Measurements from ENCODE around the gene CERS1. TPM values are rescaled to one million over a fixed set of nuclear protein-coding genes. Genes with fewer than 3 reads are reported as not detected.
A peak's percentile ranks its signal among the peaks of the same experiment; 100 is the strongest.

CERS1 gene
- total RNA-seq, 2 donors from 2014 or later, result not detected

- ATAC-seq (replicated peaks in 1 of 2) (no peak), DNase-seq (no peak)
- peaks cover under 1 to 2% of the 10 kb centered on the region in 2 donors for H3K36me3 Mint-ChIP-seq (ENCODE audit: insufficient read depth in 2 of 2)
- no peak overlapping the region for H3K27ac Mint-ChIP-seq
- H3K4me1 Mint-ChIP-seq (ENCODE audit: low read depth), result peaks cover 11% of the 10 kb centered on the region
- H3K4me3 Mint-ChIP-seq, result no peak overlapping the region
- H3K27me3 Mint-ChIP-seq (ENCODE audit: low read depth), result peaks cover 17% of the 10 kb centered on the region
- no peaks in the 10 kb centered on the region for H3K9me3 Mint-ChIP-seq
These were observed 3.9 kb upstream of the CERS1 start for GRCh38 chr19:18899624-18900560.

- ATAC-seq (replicated peaks in 1 of 2) (no peak), DNase-seq (no peak)
- Mint-ChIP-seq H3K27me3 (ENCODE audit: low read depth) (peaks cover 24% of the 10 kb centered on the region), H3K27ac (no peak overlapping the region), H3K4me3 (no peak overlapping the region), H3K36me3 (ENCODE audit: insufficient read depth in 2 of 2) (peaks cover 0 to 2% of the 10 kb centered on the region in 2 donors), H3K4me1 (ENCODE audit: low read depth) (peaks cover 11% of the 10 kb centered on the region), H3K9me3 (no peaks in the 10 kb centered on the region)
These were observed 2.9 kb upstream of the CERS1 start for GRCh38 chr19:18898607-18899408.

- H3K4me3 Mint-ChIP-seq, result no peak overlapping the region
- H3K27ac Mint-ChIP-seq, result no peak overlapping the region
- peaks cover 0 to 2% of the 10 kb centered on the region in 2 donors for H3K36me3 Mint-ChIP-seq (ENCODE audit: insufficient read depth in 2 of 2)
- peaks cover 11% of the 10 kb centered on the region for H3K4me1 Mint-ChIP-seq (ENCODE audit: low read depth)
- H3K27me3 Mint-ChIP-seq (ENCODE audit: low read depth), result peaks cover 30% of the 10 kb centered on the region
- ATAC-seq (replicated peaks in 1 of 2) (no peak), DNase-seq (no peak)
- no peaks in the 10 kb centered on the region for H3K9me3 Mint-ChIP-seq
These were observed 2.2 kb upstream of the CERS1 start for GRCh38 chr19:18898081-18898606.

GRCh38 chr19:18897094-18898029 is 1.4 kb upstream of the CERS1 start:
- peaks cover 33% of the 10 kb centered on the region for H3K27me3 Mint-ChIP-seq (ENCODE audit: low read depth)
- no peaks in the 10 kb centered on the region for H3K9me3 Mint-ChIP-seq
- ATAC-seq (replicated peaks in 1 of 2) (no peak), DNase-seq (no peak)
- peak overlapping the region; percentile 13 to 82 for H3K4me3 Mint-ChIP-seq
- peak overlapping the region; percentile 20 for H3K27ac Mint-ChIP-seq
- peaks cover 0 to 2% of the 10 kb centered on the region in 2 donors for H3K36me3 Mint-ChIP-seq (ENCODE audit: insufficient read depth in 2 of 2)
- peaks cover 11% of the 10 kb centered on the region for H3K4me1 Mint-ChIP-seq (ENCODE audit: low read depth)

GRCh38 chr19:18896421-18896841 is 473 bp upstream of the CERS1 start:
- Mint-ChIP-seq H3K4me3 (peak overlapping the region; percentile 82 to 84), H3K9me3 (no peaks in the 10 kb centered on the region), H3K4me1 (ENCODE audit: low read depth) (peaks cover 11% of the 10 kb centered on the region), H3K36me3 (ENCODE audit: insufficient read depth in 2 of 2) (peaks cover 0 to 2% of the 10 kb centered on the region in 2 donors), H3K27ac (no peak overlapping the region), H3K27me3 (ENCODE audit: low read depth) (peaks cover 33% of the 10 kb centered on the region)
- ATAC-seq (replicated peaks in 1 of 2) (no peak), DNase-seq (no peak)

GRCh38 chr19:18895038-18895823 is 727 bp downstream of the CERS1 start:
- H3K27me3 Mint-ChIP-seq (ENCODE audit: low read depth), result peaks cover 33% of the 10 kb centered on the region
- peak in 1 of 2 donors; percentile 18 for DNase-seq
- peak; percentile 26 to 29 for ATAC-seq (replicated peaks in 1 of 2)
- peak overlapping the region; percentile 65 to 71 for H3K4me3 Mint-ChIP-seq
- peaks cover 11% of the 10 kb centered on the region for H3K4me1 Mint-ChIP-seq (ENCODE audit: low read depth)
- H3K36me3 Mint-ChIP-seq (ENCODE audit: insufficient read depth in 2 of 2), result peaks cover 0 to 2% of the 10 kb centered on the region in 2 donors
- H3K9me3 Mint-ChIP-seq, result no peaks in the 10 kb centered on the region
- H3K27ac Mint-ChIP-seq, result no peak overlapping the region

GRCh38 chr19:18894254-18895037 is 1.5 kb downstream of the CERS1 start:
- no peak for DNase-seq
- H3K27ac Mint-ChIP-seq, result no peak overlapping the region
- peaks cover 11% of the 10 kb centered on the region for H3K4me1 Mint-ChIP-seq (ENCODE audit: low read depth)
- H3K36me3 Mint-ChIP-seq (ENCODE audit: insufficient read depth in 2 of 2), result peaks cover 0 to 2% of the 10 kb centered on the region in 2 donors
- peaks cover 33% of the 10 kb centered on the region for H3K27me3 Mint-ChIP-seq (ENCODE audit: low read depth)
- no peaks in the 10 kb centered on the region for H3K9me3 Mint-ChIP-seq
- no peak for ATAC-seq (replicated peaks in 1 of 2)
- no peak overlapping the region for H3K4me3 Mint-ChIP-seq

GRCh38 chr19:18893587-18894253 is 2.2 kb downstream of the CERS1 start:
- DNase-seq (no peak), ATAC-seq (replicated peaks in 1 of 2) (no peak)
- Mint-ChIP-seq H3K4me3 (no peak overlapping the region), H3K27me3 (ENCODE audit: low read depth) (peaks cover 33% of the 10 kb centered on the region), H3K4me1 (ENCODE audit: low read depth) (peaks cover 11% of the 10 kb centered on the region), H3K27ac (no peak overlapping the region), H3K36me3 (ENCODE audit: insufficient read depth in 2 of 2) (peaks cover 0 to 2% of the 10 kb centered on the region in 2 donors), H3K9me3 (no peaks in the 10 kb centered on the region)

GRCh38 chr19:18889949-18890745 is 5.8 kb downstream of the CERS1 start:
- no peak for DNase-seq
- Mint-ChIP-seq H3K4me1 (ENCODE audit: low read depth) (no peaks in the 10 kb centered on the region), H3K36me3 (ENCODE audit: insufficient read depth in 2 of 2) (no peaks in the 10 kb centered on the region), H3K4me3 (no peak overlapping the region), H3K27me3 (ENCODE audit: low read depth) (peaks cover 22% of the 10 kb centered on the region), H3K9me3 (no peaks in the 10 kb centered on the region), H3K27ac (no peak overlapping the region)
- no peak for ATAC-seq (replicated peaks in 1 of 2)

GRCh38 chr19:18886972-18887371 is 9.0 kb downstream of the CERS1 start:
- Mint-ChIP-seq H3K4me1 (ENCODE audit: low read depth) (no peaks in the 10 kb centered on the region), H3K4me3 (no peak overlapping the region), H3K27me3 (ENCODE audit: low read depth) (peaks cover 6% of the 10 kb centered on the region), H3K27ac (no peak overlapping the region), H3K36me3 (ENCODE audit: insufficient read depth in 2 of 2) (no peaks in the 10 kb centered on the region), H3K9me3 (no peaks in the 10 kb centered on the region)
- no peak for ATAC-seq (replicated peaks in 1 of 2)
- DNase-seq, result no peak
